MM.1S (cell line): ENCODE data around the gene NKX2-3.

ENCODE experiments used
- DNase-seq: peaks from one replicate; pipeline ENCODE4 v3.0.0-alpha.2; 2015
- H2AFZ ChIP-seq: fragments of 300-600 bp; sonication (generic); 2 replicates; pipeline ENCODE4 v1.6.0; 2016; ENCODE audit warnings: antibody characterized with exemption, low read length
- H3F3A ChIP-seq: fragments of 300-600 bp; sonication (generic); 2 replicates; pipeline ENCODE4 v1.6.1; 2016; ENCODE audit warnings: mild to moderate bottlenecking, antibody characterized with exemption, low read length, moderate library complexity, mixed read lengths; ENCODE audit not compliant: insufficient read depth
- H3K27ac ChIP-seq: fragments of 300-600 bp; sonication (generic); 2 replicates; pipeline ENCODE4 v1.5.1; 2016; ENCODE audit warnings: mild to moderate bottlenecking, low read length
- H3K27me3 ChIP-seq: fragments of 300-600 bp; sonication (generic); replicated peaks from 2 replicates; pipeline ENCODE4 v1.6.0; 2016; ENCODE audit warnings: low read length; ENCODE audit not compliant: insufficient read depth
- H3K36me3 ChIP-seq: fragments of 300-600 bp; sonication (generic); replicated peaks from 2 replicates; pipeline ENCODE4 v1.6.1; 2016; ENCODE audit warnings: mild to moderate bottlenecking, low read length, mixed read lengths; ENCODE audit not compliant: insufficient read depth
- H3K4me1 ChIP-seq: fragments of 300-600 bp; sonication (generic); 2 replicates; pipeline ENCODE4 v1.6.1; 2016; ENCODE audit warnings: low read length, mixed read lengths
- H3K4me2 ChIP-seq: fragments of 300-600 bp; sonication (generic); 2 replicates; pipeline ENCODE4 v1.6.0; 2016; ENCODE audit warnings: low read depth, low read length
- H3K4me3 ChIP-seq: fragments of 300-600 bp; sonication (generic); 2 replicates; pipeline ENCODE4 v1.5.1; 2016; ENCODE audit warnings: low read length, mixed read lengths
- H3K79me2 ChIP-seq: fragments of 300-600 bp; sonication (generic); 2 replicates; pipeline ENCODE4 v1.6.1; 2016; ENCODE audit warnings: mixed run types, low read length, mixed read lengths
- H3K9ac ChIP-seq: fragments of 300-600 bp; sonication (generic); 2 replicates; pipeline ENCODE4 v1.6.1; 2016; ENCODE audit warnings: low read length, mixed read lengths
- H3K9me2 ChIP-seq: fragments of 300-600 bp; sonication (generic); replicated peaks from 2 replicates; pipeline ENCODE4 v1.6.1; 2016; ENCODE audit warnings: mild to moderate bottlenecking, low read length, mixed read lengths; ENCODE audit not compliant: insufficient read depth
- H3K9me3 ChIP-seq: fragments of 300-600 bp; sonication (generic); replicated peaks from 2 replicates; pipeline ENCODE4 v1.6.1; 2016; ENCODE audit warnings: mild to moderate bottlenecking, low read length, mixed read lengths; ENCODE audit not compliant: insufficient read depth
- H4K20me1 ChIP-seq: fragments of 300-600 bp; sonication (generic); 2 replicates; pipeline ENCODE4 v1.6.1; 2016; ENCODE audit warnings: mild to moderate bottlenecking, low read length, moderate library complexity, mixed read lengths; ENCODE audit not compliant: insufficient read depth
- CTCF ChIP-seq: fragments of 300-600 bp; sonication (generic); IDR thresholded peaks from 2 replicates; pipeline ENCODE4 v1.5.1; 2016; ENCODE audit warnings: antibody characterized with exemption, low read length, mixed read lengths
- EZH2 ChIP-seq: fragments of 300-600 bp; sonication (generic); optimal IDR thresholded peaks from 2 replicates; pipeline ENCODE3; 2017; ENCODE audit warnings: low read depth, mild to moderate bottlenecking, antibody characterized with exemption, low read length, mixed read lengths
- EZH2phosphoT487 ChIP-seq: fragments of 300-600 bp; sonication (generic); IDR thresholded peaks from 2 replicates; pipeline ENCODE4 v1.6.1; 2018; ENCODE audit warnings: antibody characterized with exemption, low read length

The NKX2-3 gene

DNA sequence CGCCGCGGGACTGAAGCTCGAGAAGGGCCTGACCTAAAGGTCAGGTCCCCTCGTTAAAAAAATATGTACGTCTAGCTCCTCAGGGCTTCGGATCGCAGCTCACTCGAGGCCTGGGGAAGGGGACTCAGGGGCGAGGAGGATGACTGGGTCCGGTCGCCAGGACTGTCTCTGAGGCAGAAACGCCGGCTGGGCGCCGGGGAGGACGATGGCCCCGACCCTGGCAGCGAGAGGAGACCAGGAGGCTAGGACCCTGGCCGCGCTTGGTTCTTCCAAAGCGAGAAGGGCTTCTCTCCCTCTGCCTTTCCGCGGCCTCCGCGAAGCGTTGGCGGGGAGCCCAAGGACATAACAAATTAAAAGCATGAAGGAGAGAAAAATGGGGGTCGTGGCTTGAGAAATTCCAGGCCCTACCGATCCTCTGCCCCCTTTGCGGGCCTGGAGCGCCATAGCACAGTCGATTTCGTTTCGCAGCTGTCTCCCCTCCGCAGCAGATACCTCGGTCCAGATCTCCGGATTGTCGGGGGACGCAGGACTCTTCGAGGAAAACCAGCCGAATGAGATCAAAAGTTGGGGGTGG lies 3.1 kb downstream of the NKX2-3 start:
- no peak overlapping the region for H3K9ac ChIP-seq
- no peaks in the 10 kb centered on the region for H3K36me3 ChIP-seq
- H3K9me2 ChIP-seq, result no peaks in the 10 kb centered on the region
- H3K4me3 ChIP-seq, result no peak overlapping the region; the same call in 1 of the 2 replicates
- no peak for DNase-seq
- H3K4me1 ChIP-seq, result no peaks in the 10 kb centered on the region
- TF ChIP-seq EZH2 (no peak), CTCF (no peak), EZH2phosphoT487 (no peak)
- H3K27ac ChIP-seq, result no peak overlapping the region
- H3K4me2 ChIP-seq, result peak overlapping the region; percentile 50; the same call in 1 of the 2 replicates
- no peaks in the 10 kb centered on the region for H3K79me2 ChIP-seq
- no peaks in the 10 kb centered on the region for H4K20me1 ChIP-seq
- no peak overlapping the region for H2AFZ ChIP-seq
- no peaks in the 10 kb centered on the region for H3F3A ChIP-seq
- peaks cover 76% of the 10 kb centered on the region for H3K27me3 ChIP-seq
- no peaks in the 10 kb centered on the region for H3K9me3 ChIP-seq

DNA sequence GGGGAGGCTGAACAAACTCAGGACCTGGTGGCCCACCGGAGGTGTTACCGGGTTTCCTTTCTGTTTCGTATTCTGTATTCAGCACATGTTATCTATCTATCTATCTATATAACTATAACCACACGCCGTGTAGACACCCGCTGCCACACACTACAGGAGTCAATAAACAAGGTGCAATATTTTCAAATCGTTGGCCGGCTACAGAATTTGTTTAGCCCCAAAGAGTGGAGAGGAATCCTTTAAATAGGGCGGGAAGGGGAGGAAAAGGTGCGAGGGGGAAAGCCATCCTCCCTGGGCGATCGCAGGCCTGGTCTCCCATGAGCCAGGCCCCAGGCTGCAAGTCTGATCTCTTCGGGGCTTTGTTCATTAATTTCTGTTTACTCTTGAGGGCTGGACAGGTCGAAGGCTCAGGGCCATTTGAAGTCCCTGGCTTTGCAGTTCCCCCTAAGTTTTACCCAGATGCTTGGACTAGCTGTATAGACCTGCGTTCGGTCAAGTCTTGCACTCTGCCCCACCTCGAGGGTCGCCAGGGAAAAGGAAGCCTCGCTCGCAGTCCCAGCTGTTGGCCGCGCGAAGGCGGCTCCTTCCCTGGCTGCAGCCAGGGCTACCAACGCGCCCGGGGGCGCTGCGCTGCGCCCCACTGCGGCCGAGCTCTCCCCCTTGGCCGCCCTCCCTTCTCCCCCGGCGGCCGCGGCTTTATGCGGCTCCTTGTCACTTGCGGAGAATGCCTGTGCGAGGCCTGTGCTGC lies 3.8 kb downstream of the NKX2-3 start:
- no peak overlapping the region for H3K9ac ChIP-seq
- H3K79me2 ChIP-seq, result no peaks in the 10 kb centered on the region
- no peaks in the 10 kb centered on the region for H3K36me3 ChIP-seq
- DNase-seq, result no peak
- 0 out of 2 replicates have a peak overlapping the region, but pooled peaks have one; percentile 31 for H2AFZ ChIP-seq
- peak overlapping the region; percentile 50; the same call in 1 of the 2 replicates for H3K4me2 ChIP-seq
- H3K27me3 ChIP-seq, result peaks cover 75% of the 10 kb centered on the region
- no peaks in the 10 kb centered on the region for H3F3A ChIP-seq
- TF ChIP-seq EZH2 (no peak), EZH2phosphoT487 (no peak), CTCF (no peak)
- H3K9me2 ChIP-seq, result no peaks in the 10 kb centered on the region
- H4K20me1 ChIP-seq, result no peaks in the 10 kb centered on the region
- no peak overlapping the region for H3K27ac ChIP-seq
- no peaks in the 10 kb centered on the region for H3K4me1 ChIP-seq
- no peaks in the 10 kb centered on the region for H3K9me3 ChIP-seq
- H3K4me3 ChIP-seq, result peak overlapping the region; percentile 20; the same call in 1 of the 2 replicates

- H3K27ac ChIP-seq, result no peak overlapping the region
- TF ChIP-seq CTCF (no peak), EZH2 (no peak)
- H3K27me3 ChIP-seq, result peaks cover 67% of the 10 kb centered on the region
- no peaks in the 10 kb centered on the region for H3K4me1 ChIP-seq
- H3K9me2 ChIP-seq, result no peaks in the 10 kb centered on the region
- no peak overlapping the region for H3K9ac ChIP-seq
- H2AFZ ChIP-seq, result 0 out of 2 replicates have a peak overlapping the region, but pooled peaks have one; percentile 31
- no peaks in the 10 kb centered on the region for H3K36me3 ChIP-seq
- H3K79me2 ChIP-seq, result no peaks in the 10 kb centered on the region
- H4K20me1 ChIP-seq, result no peaks in the 10 kb centered on the region
- H3K4me2 ChIP-seq, result peak overlapping the region; percentile 50; the same call in 1 of the 2 replicates
- H3K4me3 ChIP-seq, result peak overlapping the region; percentile 20; the same call in 1 of the 2 replicates
- no peaks in the 10 kb centered on the region for H3K9me3 ChIP-seq
- DNase-seq, result no peak
- H3F3A ChIP-seq, result no peaks in the 10 kb centered on the region
Observed at GRCh38 chr10:99537086-99537988, 4.6 kb downstream of the NKX2-3 start.
